Stimulated activated CD4-positive, alpha-beta T cell treated with anti-CD3 and anti-CD28 coated beads, Interleukin-12 subunit alpha, Interleukin-12 subunit beta, amount 100 ng/mL, for 48 hours (primary cell): ENCODE measurements around the gene PTPRN2.
"Not testable (repeated sequence)": the region's sequence is repeated elsewhere in the genome, so short reads cannot be mapped to it uniquely, and the experiment has no call there.

Experiments
- DNase-seq, 3 donors: peaks; one replicate each; pipeline ENCODE4 v3.0.0-alpha.2; 2020; ENCODE audit warnings: low read depth in 2 of 3, low spot score in 1 of 3

PTPRN2 gene

DNA sequence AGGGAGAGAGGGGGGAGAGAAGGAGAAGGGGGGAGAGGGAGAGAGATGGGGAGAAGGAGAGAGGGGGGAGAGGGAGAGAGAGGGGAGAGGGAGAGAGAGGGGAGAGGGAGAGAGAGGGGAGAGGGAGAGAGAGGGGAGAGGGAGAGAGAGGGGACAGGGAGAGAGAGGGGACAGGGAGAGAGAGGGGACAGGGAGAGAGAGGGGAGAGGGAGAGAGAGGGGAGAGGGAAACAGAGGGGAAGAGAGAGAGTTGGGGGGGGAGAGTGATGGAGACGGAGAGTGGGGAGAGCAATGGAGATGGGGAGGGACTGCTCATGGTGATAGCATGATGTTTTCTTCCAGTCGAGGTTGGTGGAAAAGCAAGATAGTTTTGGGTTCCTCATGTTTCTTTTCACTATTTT lies 1078.4 kb downstream of the PTPRN2 start:
- no peak for DNase-seq

DNA sequence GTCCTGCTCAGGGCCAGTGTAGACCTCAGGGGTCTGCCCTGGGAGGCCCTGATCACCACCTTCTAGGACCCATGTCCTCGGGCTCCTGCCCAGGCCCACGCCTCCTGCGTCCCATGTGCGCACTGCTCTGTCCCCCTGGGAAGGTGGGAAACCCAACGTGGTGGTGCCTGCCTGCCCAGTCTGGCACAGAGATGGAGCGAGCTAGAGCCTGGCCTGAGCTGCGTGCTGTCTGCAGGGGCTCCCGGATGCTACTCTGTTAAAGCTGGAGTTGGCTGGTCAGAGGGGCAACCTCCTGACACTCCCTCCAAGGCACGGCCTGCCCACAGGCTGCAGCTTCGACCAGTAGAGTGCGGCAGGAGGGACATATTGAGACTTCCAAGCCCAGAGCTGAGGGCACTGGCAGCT lies 1079.1 kb downstream of the PTPRN2 start:
- DNase-seq = no peak

DNA sequence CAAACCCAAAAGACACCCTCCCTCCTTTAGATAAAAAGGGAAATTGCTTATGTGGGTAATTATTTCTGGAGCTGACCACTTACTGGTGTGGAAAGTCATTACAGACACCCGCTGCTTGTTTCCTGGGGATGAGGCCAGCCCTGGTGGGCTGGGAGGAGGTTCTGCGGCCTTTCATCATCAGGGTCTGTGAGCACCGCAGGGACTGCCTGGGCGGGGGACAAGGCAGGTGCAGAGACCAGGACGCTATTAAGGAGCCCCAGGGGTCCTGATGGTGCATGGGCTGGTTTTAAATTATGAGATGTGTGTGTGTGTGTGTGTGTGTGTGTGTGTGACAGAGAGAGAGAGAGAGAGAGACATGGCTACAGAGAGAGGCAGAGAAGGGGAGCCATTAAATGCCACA lies 1079.6 kb downstream of the PTPRN2 start:
- no peak for DNase-seq

DNA sequence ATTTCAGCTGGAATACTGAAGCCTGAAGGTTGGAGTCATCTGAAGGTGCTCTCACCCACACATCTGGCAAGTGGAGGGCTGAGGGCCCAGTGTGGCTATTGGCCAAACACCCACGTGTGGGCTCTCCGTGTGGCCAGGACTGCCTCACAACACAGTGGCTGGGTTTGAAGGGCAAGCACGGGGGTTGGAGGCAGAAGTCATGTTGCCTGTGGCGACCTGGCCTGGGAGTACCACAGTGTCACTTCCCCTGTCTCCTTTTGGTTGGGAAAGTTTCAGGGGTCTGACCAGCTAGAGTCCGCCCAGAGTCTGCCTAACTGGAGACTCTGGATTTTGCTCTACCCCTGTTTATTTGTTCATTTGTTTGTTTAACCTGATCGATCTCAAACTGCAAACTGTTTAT lies 1081.4 kb downstream of the PTPRN2 start:
- DNase-seq = no peak

DNA sequence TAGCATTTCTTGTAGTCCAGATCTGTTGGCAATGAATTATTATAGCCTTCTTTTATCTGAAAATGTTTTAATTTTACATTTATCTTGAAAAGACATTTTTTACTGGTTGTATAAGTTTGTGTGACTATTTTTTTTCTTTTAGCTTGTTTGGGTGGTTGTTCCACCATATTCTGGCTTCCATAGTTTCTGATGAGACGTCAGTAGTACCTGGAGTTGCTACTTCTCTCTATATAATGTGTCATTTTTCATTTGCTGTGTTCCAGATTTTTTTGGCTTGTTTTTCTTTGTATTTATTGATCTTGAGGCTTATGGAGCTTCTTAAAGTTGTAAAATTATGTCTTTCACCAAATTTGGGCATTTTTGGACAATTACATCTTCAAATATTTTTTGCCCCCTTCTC lies 1082.0 kb downstream of the PTPRN2 start:
- no peak for DNase-seq

DNA sequence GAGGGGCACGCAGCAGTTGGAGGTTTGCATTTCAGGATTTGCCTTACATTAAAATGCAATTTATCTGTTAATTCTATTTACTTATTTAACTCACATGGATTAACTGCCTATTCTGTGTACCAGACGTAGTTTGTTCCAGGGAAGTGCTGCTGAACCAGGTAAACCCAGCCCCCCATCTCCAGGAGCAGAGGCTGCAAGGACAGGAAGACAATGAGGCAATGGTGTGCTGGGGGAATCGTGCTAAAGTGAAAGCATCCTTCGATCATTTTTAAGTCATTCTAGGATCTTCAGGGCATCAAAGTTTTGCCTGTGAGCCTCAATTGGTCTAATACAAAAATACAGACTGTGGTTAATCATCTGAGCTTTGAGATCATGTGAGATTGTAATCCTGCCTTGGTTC lies 1084.4 kb downstream of the PTPRN2 start:
- no peak for DNase-seq

DNA sequence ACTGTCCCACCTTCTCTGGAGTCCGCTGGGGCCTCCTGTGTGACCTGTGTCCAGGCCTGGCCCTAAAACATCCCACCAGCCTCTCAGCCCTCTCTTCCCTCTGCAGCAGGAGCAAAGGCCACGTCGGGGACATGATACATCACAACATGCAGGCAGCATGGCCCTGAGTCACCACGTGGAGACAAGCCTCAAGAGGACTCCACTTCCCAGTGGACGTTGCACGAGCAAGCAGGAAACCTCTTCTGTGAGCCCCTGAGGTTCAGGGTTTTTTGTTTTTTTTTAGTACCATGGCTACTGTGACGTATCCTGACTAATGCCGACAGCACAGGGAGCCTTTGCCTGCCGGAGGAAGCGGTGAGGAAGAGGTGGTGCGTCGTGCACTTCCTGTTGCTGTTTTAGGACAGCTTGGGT lies 1084.9 kb downstream of the PTPRN2 start:
- DNase-seq = peak; percentile 30 to 37 (median 35)

DNA sequence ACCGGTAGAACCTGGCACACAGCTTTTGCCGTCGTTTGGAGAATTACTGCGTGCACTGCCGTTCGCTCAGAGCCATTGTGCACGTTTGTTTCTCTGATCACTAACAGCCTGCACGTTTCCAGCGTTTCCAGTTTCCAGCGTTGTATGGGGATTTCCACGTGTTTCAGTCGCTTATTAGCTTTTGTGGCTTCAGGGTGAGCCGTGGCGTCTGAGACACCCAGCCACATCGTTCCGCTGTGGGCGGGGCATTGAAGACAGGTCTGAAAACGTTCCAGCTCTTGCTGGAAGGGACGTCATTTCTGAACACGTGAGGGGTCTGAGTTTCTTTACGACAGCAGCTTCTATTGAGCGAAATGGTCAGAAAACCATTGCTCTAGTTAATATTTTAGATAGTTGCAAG lies 1086.0 kb downstream of the PTPRN2 start:
- peak in 1 of 3 donors; percentile 19 for DNase-seq

DNA sequence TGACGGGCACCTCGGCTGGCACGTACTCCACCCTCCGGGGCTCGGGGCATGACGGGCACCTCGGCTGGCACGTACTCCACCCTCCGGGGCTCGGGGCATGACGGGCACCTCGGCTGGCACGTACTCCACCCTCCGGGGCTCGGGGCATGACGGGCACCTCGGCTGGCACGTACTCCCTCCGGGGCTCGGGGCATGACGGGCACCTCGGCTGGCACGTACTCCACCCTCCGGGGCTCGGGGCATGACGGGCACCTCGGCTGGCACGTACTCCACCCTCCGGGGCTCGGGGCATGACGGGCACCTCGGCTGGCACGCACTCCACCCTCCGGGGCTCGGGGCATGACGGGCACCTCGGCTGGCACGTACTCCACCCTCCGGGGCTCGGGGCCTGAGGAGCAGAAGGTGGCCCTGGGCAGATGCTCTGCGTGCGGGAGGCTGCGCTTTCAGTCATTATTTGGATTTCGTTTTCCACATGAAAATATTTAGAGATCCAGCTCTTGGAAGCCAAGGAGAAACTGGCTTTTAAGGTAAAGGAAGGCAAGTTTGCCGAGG lies 1086.6 kb downstream of the PTPRN2 start:
- not testable (repeated sequence) for DNase-seq

DNA sequence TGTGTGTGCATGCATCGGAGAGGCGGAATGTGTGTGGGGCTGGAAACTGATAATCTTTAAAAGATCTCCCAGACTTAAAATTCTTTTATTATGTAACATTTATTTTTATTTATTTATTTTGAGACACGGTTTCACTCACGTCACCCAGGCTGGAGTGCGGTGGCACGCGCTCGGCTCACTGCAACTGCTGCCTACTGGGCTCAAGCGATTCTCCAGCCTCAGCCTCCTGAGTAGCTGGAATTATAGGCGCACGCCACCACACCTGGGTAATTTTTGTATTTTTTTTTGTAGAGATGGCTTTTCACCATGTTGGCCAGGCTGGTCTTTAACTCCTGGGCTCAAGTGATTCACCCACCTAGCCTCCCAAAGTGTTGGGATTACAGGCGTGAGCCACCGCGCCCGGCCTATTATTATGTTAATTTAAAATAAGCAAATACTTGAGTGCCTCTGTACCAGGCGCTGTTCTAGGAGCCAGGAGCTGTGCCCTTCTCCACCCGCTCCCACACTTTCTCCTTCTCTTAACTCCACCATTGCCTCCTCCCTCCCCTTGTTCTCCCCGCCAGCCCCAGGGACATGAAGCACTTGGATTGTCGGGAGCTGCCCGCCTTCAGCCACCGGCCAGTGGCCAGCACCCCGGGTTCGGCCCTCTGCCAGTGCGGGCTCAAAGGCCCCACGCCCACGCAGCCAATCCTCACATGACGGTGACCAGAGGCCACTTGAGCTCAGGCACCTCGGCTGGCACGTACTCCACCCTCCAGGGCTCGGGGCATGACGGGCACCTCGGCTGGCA lies 1087.3 kb downstream of the PTPRN2 start:
- no peak for DNase-seq

DNA sequence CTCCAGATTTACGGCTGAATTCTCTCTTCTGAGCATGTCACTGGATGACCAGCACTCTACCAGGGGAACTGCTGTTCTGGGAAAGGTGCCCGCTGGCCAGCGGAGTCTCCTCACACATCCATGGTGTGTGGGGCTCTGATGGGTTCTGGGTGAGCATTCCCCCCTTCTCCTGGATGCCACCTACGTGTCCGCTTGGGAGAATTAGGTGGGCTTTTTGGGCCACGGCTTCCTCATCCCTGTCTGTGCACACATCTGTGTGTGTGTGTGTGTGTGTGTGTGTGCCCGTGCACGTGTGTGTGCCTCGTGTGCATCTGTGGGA lies 1087.8 kb downstream of the PTPRN2 start:
- no peak for DNase-seq

DNA sequence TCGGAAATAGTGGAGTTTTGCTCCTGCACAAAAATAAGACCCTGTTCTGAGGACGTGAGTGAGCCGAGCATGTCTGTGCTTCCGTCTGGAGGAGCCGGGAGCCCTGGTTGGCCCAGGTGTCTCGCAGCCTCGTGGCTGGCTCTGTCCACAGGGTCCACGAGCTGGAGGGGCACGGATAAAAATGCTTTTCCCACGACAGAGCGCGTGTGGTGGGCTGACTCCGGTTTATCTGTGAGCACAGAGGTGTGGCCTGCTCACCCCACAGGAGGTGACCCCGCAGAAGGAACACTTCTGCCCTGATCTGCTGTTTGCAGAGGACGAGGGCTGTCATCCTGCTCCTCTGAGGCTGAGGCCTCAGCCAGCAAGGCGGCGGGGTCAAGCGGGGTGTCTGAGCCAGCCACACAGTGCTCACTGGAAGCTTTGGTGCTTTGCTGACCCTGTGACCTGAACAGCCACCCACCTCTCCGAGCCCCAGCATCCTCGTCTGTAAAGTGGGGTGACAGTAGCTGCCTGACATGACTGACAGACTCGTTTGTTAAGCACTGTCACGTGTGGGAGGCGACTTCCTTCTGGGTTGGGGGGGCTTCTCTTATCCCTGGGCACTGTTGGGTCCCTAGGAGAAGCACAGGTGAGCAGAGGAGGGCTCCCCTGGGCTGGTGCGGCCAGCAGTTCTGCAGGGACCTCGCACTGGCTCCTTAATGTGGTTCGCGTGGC lies 1088.3 kb downstream of the PTPRN2 start:
- no peak for DNase-seq

DNA sequence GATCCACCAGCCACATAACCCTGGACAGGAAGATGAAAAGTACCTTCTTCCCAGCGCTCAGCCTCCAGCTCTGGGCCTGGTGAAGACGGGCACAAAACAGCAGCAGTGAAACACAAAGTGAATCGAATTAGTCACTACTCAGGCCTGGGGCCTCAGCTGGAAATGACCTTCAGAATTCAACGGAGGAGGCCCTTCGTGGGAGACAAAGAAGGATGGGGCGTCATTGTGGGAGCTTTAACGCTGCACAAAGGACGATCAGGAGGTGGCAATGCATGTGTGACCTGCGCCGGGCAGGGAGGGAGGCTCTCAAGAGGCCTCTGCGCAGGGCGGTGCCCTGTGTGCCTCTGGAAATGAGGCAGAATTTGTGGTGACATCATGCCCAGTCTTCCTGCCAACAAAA lies 1089.0 kb downstream of the PTPRN2 start:
- DNase-seq = no peak

DNA sequence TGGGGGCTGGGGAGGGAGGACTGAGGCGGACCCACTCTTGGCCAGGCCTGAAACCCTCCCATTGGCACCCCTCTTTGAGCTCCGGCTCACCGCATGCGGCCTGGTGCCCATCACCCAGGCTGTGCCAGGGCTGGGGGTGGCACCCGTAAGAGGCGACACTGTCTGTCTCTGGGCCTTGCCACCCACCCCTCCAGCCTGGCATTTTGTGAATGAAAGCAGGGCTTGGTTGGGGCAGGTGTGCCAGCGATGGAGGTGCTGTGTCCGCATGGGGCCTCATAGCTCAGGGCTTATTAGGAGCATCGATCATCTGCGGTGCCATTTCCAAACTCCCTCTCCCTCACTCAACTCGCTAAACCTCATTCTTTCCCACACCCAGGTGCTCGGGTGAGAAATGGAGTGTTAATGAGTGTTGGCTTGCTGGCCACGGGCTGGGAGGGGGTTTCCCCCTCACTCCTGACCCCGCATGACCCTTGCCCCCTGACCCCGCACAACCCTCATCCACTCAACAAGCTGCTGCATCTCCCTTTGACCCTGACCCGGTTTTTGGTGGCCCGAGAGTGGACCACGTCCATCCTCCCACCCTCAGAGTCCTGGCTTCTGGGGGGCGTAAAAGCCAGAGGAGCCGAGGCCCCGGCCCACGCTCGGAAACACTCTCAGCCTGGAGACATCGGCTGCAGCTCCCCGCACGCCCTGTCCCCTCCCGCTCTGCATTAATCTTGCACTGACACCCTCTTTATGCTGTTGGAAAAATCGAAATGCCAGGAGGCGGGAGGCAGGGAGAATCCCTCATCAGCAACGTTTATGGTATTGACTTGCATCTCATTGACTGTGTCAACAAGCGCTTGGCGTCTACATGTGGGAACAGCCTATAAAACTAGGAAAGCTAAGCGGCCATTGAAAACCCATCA lies 1089.6 kb downstream of the PTPRN2 start:
- DNase-seq = no peak

DNA sequence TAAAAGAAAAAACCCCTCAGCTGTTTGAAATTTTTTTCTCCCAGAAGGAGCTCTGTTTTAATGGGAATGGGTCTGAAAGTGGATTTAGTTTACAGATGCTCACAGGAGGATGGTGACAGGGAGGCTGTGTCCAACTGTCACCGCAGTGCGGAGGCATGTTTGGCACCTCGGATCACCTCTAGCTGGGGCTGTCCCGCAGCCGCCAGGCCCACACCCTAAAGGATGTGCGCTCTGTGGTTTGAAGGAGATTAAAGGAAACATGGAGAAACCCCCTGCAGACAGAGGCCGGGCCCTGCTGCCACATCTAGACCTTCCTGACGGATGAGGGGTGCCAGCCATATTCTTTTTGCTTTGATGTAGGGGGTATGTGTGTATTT lies 1090.3 kb downstream of the PTPRN2 start:
- DNase-seq = no peak

DNA sequence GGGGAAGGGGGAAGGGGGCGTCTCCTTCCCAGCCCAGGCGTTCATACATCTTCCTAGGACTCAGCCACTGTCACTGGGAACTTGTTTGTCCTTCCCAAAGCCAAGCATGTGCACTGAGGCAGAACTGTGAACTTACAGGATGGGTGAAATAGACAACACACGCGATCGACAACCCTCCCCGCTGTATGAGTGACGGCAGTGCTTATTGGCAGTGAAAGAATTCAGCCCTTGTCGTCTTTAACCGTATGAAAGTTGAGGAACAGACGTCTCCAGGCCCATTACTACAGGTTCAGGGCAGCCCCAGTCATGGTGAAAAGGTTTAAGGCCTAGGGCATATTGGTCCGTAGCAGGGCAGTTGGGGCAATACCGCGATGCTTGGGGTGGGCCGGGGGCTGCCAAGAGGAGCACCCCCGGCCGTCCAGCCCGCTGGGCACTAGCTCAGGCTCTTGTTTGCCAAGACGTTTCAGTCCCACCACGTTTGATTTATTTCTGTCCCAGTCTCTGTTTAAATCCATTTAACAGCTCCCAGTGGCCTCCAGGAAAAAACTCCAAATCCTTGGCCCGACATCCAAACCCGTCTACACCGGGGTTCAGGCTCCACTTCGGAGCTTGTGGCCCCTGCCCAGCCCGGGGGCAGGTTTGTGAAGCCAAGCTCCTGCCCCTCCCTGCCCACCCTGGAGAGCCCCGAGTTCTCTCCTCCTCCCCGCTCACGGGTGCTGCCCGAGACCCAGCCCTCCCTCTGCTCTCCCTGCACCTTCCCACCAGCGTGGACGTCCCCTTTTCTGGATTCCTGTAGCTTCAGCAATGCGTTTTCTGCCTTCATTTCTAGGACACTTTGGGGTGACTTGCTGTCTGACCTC lies 1091.0 kb downstream of the PTPRN2 start:
- DNase-seq = no peak

DNA sequence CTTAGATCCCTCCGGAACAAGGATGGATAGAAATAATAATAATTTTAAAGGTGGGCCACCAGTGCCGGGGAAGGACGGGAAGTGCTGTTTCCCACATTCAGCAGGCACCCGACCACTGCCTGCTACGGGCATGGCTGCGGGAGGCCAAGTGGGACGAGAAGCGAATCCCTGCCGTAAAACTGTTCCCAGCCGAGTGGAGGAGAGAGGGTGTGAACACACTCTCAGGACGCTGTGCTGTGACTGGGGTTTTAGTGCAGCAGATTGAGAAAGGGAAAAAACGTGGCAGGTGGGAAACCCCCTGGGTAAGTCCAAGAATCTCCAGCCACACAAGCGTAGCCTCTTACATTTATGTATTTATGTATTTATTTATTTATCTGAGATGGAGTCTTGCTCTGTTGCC lies 1092.0 kb downstream of the PTPRN2 start:
- DNase-seq = peak in 1 of 3 donors; percentile 28

DNA sequence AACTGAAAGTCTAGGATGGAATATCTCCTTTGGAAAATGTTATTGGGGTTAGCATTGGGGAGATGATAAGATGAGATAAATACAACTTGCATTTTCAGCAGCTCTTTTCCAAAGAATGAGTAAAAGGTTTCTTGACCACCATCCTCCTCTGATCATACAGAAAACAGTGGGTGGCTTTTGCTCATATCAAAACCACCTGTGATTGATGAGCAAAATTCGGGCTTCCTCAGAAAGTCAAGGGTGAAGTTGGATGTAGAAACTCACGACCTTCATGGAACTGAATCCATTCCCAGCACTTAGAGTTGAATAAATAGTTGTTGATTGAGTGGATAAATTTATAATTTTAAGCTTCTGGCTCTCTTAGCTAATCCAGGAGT lies 1092.5 kb downstream of the PTPRN2 start:
- peak in 1 of 3 donors; percentile 39 for DNase-seq

DNA sequence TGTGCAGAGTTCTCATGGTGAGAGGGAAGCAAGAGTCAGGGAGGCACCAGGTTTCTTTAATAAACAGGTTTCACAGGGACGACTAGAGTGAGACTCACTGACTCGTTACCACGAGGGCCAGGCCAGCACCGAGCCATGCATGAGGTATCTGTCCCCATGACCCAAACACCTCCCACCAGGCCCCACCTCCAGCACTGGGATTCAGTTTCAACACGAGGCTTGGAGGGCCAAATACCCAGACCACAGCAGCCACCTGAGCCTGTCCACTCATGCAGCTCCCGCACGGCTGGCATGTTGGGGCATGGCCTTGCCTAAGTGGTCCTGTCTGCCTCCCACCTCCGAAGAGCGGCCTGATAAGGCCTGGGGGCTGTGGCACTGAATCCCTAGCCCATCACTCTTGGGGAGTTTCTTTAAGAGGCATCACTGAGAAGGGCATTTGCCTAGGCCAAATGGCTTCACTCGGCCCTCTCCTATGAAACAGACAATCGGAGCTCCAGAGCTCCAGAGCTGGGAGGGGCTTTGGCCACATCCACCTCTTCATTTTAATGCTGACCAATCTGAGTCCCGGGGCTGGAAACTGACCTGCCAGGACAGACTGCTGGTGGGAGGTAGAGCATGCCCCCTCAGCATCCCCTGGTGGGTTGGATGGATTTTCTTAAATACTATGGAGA lies 1093.0 kb downstream of the PTPRN2 start:
- DNase-seq = no peak

DNA sequence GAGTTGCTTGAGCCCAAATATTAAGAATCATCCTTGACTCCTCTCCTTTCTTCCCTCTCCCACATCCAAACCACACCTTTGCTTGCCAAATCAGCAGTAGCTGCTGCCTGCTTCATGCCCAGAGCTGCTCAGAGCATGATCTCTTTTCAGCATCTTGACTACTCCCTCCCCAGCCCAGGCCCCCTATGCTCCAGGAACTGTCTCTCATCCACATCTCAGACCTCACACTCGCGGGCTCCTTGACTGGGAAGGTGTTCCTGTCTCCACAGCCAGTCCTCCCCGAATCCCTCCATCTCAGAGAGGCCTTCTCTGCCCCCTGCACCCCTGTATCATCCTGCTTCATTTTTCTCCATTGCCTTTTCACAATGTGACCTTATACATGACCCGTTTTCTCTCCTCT lies 1093.8 kb downstream of the PTPRN2 start:
- no peak for DNase-seq
